Parietal lobe (tissue), 2 donors: ENCODE data around the gene WIPF2. TPM values are rescaled to one million over a fixed set of nuclear protein-coding genes. Genes with fewer than 3 reads are reported as not detected.

Experiments
- small RNA-seq: library from RNA; depleted of rRNA; stranded (forward); fragments of <200 nt; gene quantifications from one replicate; pipeline ENCODE3, GENCODE V24; 2014; ENCODE audit warnings: low replicate concordance
- total RNA-seq: library from RNA; depleted of rRNA; stranded (reverse); fragments of >200 nt; gene quantifications from one replicate; pipeline ENCODE4 v1.2.3, GENCODE V29; 2014

Gene WIPF2
- total RNA-seq, result 16.3 TPM

DNA sequence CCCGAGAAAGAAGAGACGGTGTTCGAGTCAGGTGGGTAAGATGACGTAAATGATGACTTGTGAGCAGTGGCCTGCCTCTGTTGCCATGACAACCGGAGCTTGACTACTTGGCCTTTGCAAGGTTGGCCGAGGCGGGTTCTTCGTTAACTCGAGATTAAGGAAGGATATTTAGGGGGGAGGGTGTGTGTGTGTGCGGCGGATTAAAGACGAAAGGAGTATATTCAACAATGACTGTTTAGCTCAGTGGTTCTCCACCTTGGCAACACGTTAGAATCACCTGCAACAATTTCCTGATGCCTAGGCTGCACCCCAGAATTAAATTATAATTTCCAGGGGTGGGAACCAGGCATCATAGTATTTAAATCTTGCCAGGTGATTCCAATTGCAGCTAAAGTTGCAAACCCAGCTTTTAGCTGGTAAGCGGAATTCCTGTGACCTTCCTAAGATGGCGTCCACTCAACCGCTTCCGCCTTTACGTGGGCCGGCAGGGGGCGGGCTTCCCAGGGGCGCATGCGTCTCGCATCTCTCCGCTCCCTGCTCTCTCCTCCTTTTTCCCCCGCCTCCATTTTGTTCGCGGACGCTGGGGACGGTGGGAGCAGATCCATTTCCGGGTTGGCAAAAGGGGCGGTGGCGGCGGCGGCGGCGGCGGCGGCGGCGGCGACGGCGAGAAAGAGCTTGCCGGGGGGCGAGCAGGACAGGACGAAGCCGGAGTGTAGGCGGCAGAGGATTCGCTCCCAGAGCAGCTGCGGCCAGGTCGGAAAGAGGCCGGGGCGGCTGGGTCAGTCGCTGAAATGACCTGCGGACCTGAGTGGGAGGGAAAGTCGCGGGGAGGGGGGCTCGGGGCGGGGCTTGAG, at the start of gene WIPF2:
WIPF2 (plus strand) TSS at position 565 of the 854 bp plus-strand sequence. CDS start 37,156 bp downstream, outside the sequence.

GRCh38 chr17:40177275-40177874, 41.7 kb upstream of the WIPF2 start, which contains the start of gene RAPGEFL1:
Gene RAPGEFL1 (plus strand): TSS chr17:40177470. CDS start chr17:40177862, 392 bp downstream.

GRCh38 chr17:40287494-40288369, 68.6 kb downstream of the WIPF2 start, which contains the start of gene CDC6:
Gene CDC6 (plus strand): TSS chr17:40287879. CDS start chr17:40289421, 1,542 bp downstream.

GRCh38 chr17:40309031-40309948, 90.2 kb downstream of the WIPF2 start, which contains the start of gene RARA:
Gene RARA (plus strand): TSS chr17:40309180. CDS start chr17:40331219, 22,039 bp downstream.

Small RNA genes within 50 kb of the gene (small RNA-seq; reads per million reads assigned to genes)
- not detected for gene MIR6867

Other genes starting within 250 kb of the WIPF2 start
- 69.5 TPM for gene PSMD3, start 238.5 kb upstream of the WIPF2 start, total RNA-seq
- gene CSF3, start 203.9 kb upstream of the WIPF2 start, total RNA-seq, result not detected
- 136 TPM for gene MED24, start 164.9 kb upstream of the WIPF2 start, total RNA-seq
- gene THRA, start 156.3 kb upstream of the WIPF2 start, total RNA-seq, result 132 TPM
- gene NR1D1, start 118.7 kb upstream of the WIPF2 start, total RNA-seq, result 1.9 TPM
- gene MSL1, start 97.3 kb upstream of the WIPF2 start, total RNA-seq, result 106 TPM
- gene CASC3, start 78.8 kb upstream of the WIPF2 start, total RNA-seq, result 63.9 TPM
- 29.7 TPM for gene RAPGEFL1, start 41.8 kb upstream of the WIPF2 start, total RNA-seq
- gene CDC6, start 68.6 kb downstream of the WIPF2 start, total RNA-seq, result 4.4 TPM
- 9.7 TPM for gene RARA, start 89.9 kb downstream of the WIPF2 start, total RNA-seq
- gene GJD3, start 145.4 kb downstream of the WIPF2 start, total RNA-seq, result not detected
- gene TOP2A, start 198.6 kb downstream of the WIPF2 start, total RNA-seq, result 39.8 TPM
- 7.8 TPM for gene IGFBP4, start 224.1 kb downstream of the WIPF2 start, total RNA-seq